GM21619 (cell line): ENCODE results near the gene ALDH18A1.

Experiments used
- ATAC-seq: cut with Tn5 transposase; IDR thresholded peaks from one replicate; pipeline ENCODE4 v1.9.1; 2021; ENCODE audit not compliant: unreplicated experiment

ALDH18A1 gene

GRCh38 chr10:95579835-95580535 is 76.5 kb downstream of the ALDH18A1 start:
- ATAC-seq: no peak

DNA sequence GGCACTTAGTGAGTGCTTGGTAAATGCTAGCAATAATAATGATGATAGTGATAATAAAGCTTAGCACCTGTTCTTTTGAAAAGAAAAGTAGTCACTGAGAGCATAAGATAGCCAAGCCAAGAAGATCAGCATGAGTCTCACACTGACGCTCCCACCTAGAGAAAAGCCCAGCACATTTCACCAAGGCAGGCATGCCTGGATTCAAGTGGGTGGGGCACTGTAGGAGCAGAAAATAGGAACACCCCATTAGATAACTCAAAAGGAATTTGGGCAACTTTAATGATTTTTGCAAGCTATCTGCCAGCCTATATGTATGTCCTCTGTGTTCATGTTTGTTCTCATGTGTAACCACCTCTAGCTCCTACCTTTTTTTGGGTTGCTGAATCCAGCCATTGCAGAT is 77.2 kb downstream of the ALDH18A1 start:
- ATAC-seq: no peak

- ATAC-seq: no peak
These were observed 77.9 kb downstream of the ALDH18A1 start for GRCh38 chr10:95578619-95579018.

DNA sequence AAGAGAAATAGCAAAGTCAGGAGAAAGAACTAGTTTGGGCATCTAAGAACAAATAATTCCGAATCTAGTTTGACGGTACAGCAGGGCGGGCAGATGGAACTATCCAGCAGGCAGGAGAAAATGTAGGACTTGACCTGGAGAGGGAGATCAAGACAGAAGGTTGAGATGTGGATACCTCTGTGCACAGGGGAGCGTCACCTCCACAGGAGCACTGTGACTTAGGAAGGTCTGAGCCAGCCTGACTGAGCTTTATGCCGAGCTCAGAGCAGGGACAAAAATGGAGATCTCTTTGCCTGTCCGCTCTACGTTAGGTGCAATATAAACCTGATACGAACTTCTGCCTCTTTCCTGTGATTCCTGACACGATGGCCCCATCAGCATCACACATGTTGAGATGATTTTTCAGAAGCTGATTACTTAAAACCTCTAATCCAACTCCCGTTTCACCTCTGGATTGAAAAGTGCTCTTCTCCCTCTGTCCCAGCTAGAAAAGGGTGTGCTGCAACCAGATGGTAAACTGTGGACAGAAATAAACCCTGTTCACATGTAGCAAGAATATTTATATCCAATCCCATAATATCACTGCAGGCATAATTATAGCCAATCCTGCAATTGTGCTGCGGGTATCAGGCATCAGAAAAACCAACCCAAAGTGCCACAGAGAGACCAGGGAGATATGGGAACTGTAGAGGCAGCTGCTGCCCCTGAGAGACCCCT is 81.7 kb downstream of the ALDH18A1 start:
- no peak for ATAC-seq

GRCh38 chr10:95573964-95574604 is 82.4 kb downstream of the ALDH18A1 start:
- ATAC-seq: no peak

DNA sequence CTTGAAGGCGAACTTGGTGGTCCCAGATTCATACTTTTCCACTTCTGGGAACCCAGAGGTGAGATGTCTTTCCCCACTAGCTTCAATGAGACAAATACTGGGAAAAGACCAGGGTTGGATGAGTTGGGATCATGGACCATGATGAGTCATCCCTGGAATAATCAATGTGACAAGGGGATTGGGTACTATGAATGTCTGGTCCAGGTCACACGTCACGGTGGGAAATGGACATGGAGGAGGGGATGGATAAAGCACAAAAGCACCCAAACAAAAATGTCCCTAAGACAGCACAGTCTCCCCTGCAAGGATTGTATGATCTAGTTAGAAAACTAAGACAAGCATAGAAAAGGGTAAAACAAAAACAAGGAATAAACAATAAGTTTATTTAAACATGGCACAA is 83.0 kb downstream of the ALDH18A1 start:
- ATAC-seq: no peak

DNA sequence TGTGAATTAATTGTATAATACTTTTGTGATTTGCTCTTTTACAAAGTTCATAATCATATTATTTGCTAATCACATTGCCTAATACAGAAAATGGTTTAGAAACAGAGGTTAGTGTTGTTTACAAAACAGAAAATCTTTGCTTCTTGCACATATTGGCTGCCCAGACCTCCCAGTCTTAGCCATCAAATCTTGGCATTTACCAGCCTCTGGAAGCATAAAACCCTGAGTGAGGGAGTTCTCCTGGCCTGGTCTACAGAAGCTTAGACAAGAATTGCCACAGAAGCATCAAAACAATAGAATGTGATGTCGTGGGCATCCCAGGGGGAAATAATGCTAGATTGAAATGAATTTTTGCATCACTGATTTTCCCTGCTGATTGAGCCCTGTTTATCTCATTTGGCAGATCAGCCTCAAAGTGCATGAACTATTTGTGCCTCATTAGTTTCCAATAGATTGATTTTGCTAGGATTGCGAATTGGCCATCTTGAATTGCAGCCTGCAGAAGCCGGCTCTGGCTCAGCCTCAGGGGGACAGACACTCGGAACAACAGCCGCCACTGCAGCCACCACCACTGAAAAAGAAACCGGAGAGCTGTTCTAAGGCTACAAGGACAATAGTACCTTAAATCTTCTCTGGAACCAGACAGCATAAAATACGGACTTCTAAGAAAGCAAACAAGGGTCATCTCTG is 84.2 kb downstream of the ALDH18A1 start:
- no peak for ATAC-seq

GRCh38 chr10:95571390-95571789 is 85.1 kb downstream of the ALDH18A1 start:
- no peak for ATAC-seq

DNA sequence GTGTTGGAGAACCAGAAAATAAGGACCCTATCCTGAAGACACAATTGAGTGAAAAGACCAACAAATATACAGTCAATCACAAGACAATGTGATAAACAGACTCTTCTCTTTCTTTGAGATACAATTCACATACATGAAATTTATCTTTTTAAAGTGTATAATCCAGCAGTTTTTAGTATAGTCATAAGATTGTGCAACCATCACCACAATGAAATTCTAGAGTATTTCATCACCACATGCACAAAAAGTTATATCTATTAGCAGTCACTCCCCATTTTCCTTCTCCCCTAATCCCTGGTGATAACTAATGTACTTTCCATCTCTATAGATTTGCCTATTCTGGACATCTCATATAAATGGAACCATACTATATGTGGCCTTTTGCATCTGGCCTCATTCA is 87.1 kb downstream of the ALDH18A1 start:
- ATAC-seq: no peak

DNA sequence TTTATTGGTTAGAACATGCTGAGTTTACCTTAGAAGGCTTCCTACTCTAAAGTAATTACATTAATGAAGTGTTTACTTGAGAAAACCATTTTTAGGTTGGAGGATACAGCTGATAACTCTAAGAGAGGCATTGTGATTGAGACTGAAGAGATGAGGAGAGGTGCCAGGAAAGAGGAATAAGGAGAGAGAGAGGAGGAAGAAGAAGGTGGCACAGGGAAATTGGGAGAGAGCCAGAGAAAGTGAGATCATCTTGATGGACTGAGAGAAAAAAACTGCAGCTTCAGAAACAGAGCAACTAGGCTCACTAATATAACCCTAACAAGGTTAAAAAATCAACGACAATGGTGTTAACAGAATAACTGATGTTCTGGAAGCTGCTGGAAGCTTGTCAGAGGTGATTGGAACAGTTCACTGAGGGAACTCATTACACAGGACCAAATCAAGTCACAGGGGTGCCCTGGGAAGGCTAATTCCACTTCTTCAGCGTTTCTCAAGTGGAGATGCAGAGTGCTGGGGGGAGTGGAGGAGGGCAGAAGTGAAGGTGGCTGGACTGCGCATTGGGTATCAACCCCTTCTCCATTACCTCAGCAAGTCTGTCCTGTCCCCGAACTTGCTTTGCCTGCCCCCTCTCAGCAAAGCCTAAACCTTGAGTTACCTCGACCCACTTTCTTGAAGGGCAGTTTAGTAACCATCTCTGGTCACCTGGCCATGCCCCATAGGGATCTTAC is 88.4 kb downstream of the ALDH18A1 start:
- ATAC-seq: no peak

DNA sequence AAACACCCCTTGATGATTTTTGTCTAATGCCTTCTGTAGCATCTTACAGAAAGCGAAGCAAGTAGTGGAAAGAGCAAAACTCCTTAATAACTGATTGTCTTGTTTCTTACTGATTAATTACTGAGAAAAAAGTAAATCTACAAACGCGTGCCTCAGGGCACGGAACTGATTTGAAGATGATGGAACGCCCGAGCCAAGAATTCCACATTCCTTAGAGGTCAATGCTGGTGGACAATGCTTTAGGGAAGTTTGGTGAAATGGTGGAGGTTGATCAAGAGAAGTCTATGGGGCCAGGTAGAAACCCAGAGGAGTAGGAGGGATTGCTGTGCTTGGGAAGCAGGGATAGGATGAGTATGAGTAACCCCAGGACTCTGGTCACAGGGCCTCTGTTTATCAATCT is 90.4 kb downstream of the ALDH18A1 start:
- ATAC-seq: no peak

GRCh38 chr10:95565336-95565735 is 91.2 kb downstream of the ALDH18A1 start:
- no peak for ATAC-seq

DNA sequence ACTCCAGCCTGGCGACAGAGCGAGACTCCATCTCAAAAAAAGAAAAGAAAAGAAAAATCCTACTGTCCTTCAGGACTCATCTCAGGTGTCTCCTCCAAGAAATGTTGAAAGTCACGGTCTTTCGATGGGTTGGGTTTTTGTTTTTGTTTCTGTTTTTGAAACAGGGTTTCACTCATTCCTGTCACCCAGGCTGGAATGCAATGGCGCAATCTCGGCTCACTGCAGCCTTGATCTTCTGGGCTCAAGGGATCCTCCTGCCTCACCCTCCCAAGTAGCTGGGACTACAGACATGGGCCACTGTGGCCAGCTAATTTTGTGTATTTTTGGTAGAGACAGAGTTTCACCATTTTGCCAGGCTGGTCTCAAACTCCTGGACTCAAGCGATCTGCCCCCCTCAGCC is 92.2 kb downstream of the ALDH18A1 start:
- ATAC-seq: no peak

GRCh38 chr10:95562341-95562965 is 94.1 kb downstream of the ALDH18A1 start:
- no peak for ATAC-seq

- no peak for ATAC-seq
These were observed 94.7 kb downstream of the ALDH18A1 start for GRCh38 chr10:95561864-95562177.

DNA sequence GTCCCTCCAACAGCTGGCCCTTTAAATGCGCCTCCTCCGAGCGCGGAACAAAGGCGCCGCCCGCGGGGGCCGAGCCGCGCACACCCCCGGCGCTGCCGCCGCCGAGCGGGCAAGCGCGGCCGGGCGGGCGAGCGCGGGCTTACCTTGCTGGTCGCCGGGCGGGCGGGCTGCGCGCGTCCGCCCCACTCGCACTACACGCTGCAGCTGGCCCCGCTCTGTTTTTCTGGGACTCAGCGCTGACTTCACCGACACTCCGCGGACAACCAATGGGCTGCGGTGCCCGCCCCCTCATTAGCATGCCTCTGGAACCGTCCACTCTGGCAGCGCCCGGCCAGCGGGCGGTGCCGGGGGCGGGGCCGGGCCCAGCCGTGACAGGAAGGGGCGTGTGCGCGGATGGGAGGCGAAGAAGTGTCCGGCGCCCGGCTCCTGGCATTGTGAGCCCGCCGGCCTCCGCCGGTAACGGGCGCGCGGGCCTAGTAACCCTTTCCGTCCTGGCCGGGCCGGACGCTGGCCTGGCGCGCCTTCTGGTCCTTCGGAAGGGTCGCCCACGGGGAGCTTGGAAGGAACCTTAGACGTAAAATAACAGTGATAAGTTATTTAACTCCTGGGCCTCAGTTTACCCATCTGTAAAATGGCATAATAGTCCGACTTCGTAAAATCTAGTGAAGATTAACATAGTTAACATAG is 95.2 kb downstream of the ALDH18A1 start, which contains the start of gene SORBS1:
TSS of gene SORBS1 (minus strand) at position 195 of the 687 bp plus-strand sequence. CDS start 120,236 bp downstream, outside the sequence.
- peak; percentile 99 for ATAC-seq

DNA sequence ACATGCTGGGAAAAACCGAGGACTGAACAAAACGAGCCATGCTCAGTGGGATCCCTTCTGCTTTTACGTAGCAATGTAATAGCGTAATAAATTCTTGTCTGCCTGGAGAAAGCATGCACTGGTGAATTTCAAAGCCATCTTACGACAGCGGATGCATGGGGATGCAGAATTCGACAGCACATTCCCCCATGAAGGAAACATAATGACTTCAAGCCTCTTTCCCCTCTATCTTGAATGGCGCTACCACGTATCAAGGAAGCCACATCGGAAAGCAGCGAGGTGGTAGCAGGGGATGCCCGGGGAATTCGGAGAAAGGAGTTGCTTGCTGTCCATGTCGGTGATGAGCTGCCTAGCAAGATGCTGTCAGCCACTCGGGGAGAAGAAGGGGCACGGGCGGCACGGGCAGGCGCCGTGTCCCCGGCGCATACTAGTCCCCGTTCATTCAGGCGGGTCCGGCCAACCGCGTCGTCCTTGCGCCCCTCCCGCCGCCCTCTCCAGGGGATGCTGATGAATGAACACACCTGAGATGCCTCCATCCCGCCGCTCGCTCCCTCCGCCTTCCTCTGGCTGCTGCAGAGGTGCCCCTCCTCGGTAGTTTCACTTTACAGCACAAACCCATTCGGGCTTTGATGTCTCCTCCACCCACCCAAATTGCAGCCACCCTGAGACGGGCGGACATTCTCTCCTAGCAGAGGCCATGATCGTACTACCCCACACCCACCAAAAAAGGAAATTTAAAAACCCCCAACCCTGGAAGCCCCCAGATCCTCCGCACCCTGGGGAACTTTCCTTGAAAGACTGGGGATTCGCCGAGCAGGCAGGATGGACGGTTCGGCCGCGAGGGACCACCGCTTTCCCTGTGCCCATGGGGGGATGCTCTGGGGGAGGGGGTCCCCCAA is 96.0 kb downstream of the ALDH18A1 start:
- ATAC-seq: no peak

- no peak for ATAC-seq
These were observed 96.6 kb downstream of the ALDH18A1 start for GRCh38 chr10:95559896-95560277.

- ATAC-seq: no peak
These were observed 97.0 kb downstream of the ALDH18A1 start for GRCh38 chr10:95559471-95559870.
